HG02981 (cell line): ENCODE results near the gene PTPRM.

Source experiments
- ATAC-seq: cut with Tn5 transposase; IDR thresholded peaks from one replicate; pipeline ENCODE4 v1.9.1; 2021; ENCODE audit warnings: mild to moderate bottlenecking, moderate library complexity; ENCODE audit not compliant: unreplicated experiment

The PTPRM gene

DNA sequence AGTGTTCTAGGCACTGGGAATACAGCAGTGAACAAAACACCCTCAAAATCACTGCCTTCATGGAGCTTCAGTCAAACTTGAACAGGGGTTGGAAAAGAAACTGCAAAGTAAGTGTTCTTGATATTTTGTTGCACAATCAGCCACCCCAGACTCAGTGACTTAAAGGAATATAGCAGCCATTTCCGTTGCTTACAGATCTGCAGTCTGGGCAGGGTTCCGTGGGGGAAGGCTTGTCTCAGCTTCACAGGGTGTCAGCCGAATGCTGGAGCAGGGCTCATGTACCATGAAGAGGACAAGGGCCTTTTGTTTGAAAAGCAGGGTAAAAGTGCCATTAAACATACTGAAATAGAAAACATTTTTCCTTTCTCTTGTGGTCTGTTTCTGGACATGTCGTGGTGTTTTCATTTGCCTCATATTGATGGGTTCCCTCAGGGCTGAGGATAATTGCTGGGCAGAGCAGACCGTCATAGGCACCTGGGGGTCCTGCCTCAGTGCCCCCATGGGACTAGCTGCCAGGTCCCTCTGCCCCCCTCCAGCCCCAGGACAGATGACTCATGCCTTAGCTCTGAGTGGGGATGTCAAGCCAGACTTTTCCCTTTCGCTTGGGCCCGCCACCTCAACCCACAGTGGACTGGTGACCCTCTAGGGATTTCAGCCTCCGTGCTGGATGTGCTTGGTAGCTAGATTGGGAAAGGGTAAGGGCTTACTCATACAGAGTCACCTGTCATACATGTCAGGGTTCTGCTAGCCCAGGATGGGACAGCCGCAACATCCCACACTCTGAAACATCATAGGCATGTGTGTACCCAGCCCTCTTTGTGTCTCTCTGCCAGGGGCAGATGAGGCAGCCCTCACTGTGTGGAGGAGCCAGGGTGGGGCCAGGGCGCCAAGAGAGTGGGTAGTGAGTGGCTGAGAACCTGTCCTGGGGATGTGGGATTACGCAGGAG lies 96.5 kb downstream of the PTPRM start:
- no peak for ATAC-seq

DNA sequence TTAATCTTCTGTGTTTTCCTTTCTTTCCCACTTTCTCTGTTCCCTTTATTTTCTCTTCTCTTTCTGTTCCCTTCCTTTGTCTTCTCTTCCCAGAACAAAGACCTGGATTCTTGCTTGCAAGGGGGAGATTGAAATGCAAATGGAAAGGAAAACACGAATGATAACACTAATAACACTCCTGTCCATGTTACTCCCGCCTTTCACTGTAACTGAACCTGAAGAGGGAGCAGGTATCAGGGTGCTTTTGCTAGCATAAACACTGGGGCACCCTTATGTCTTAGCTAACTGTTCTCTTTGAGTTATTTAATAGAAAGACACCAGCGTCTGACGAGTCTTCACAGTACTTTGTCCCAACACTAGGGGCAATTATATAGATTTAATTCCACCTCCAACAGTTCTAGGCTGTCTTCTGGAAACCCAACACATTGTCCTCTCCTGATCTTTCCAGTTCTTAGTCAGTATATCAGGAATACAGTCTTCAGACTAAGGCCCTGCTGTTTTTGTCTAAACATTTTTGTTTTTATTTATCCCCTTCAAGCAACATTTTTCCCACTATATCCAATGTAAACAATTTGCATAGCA lies 99.2 kb downstream of the PTPRM start:
- ATAC-seq = no peak

DNA sequence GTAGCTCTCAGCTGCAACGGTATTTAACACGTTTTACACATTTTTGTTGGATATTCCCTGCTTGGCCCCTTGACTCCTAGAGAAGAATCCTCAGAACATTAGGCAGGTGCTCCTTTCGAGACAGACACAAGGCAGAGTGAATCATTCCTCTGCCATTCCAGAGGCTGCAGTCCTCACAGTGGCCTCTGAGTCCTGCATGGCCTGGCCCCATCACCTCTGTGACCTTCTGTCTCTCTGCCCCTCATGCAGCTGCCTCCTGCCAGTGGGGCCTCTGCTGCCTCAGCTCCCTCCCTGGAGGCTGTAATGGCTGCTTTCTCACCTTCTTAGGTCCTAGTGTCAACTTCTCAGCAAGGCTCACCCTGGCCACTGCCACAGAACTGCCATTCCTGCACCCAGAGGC lies 101.3 kb downstream of the PTPRM start:
- no peak for ATAC-seq

DNA sequence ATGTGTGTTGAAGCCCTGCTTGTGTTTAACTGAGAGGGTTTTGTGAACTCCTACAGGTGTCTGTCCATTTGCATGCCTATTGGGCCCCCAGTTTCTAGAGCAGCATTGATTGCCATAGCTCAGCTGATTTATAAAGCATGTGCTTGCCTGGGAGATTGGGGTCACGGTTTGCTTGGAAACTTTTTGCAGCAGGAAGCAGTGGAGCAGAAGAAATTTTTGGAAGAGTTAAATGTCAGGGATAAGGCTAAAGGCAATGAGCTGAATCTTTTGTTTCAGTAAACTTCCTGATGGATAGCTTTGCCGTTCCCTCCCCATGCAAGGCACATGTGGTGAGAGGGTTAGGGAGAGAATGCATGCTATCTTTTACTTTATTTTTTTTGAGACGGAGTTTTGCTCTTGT lies 102.2 kb downstream of the PTPRM start:
- no peak for ATAC-seq

DNA sequence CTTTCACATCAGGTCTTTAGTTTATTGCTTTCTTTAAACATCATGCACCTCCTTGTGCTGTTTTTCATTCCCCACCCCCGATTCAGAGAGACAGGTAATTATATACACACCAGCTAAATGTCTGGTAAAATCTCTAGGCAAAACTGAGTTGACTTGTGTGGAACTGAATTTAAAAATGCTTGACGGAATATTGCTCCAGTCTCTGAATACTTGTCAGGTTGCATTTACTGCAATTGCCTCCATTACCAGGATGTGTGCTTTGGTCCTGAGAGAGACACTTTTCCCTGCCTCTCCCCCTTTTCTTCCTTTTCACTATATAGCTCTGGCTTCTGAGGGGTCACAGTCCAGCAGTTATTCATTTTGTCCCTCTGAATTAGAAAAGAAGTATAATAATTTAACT lies 104.0 kb downstream of the PTPRM start:
- no peak for ATAC-seq

DNA sequence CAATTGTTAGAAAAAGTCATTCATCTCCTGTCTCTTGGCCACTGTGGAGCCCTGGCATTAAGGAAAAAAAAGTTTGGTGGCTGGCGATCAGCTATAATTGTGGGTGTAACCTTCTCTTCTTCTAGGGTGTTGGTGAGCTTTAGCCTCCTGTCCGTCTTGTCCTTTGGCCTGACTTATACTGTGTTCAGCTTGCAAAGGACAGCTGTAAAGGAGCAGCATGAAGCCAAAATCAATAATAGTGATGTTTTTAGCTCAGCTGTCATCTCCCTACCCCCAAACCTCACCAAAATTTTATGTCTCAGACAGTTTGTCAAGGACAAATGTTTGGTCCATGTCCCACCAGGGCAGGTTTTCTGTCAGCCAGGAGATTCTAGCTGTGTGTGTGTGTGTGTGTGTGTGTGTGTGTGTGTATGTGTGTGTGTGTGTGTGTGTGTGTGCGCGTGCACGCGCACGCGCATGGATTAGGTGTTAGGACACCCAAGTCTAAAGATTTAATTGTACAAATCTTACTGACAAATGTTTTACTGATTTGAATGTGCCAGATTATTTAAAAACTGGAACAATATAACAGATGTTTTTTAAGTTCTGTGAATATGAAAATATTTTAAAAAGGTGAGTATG lies 109.2 kb downstream of the PTPRM start:
- ATAC-seq = no peak

DNA sequence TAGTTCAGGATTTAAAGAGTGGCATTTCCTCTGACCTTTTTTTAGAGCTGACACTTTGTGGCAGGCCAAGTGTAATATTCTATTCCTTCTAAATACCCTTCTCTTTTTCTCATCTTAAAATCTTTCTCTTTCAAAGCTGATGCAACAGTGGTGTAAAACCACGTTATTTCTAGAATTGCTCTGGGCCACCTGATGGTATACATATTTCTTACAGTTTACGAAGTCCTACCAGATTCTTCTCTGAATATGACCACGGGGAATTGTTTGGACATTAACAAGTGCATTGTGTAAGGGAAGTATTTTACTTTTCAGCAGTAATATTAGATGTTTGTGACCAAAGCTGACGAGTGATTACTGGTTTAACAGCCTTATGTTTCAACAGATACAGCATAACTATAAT lies 109.9 kb downstream of the PTPRM start:
- no peak for ATAC-seq

DNA sequence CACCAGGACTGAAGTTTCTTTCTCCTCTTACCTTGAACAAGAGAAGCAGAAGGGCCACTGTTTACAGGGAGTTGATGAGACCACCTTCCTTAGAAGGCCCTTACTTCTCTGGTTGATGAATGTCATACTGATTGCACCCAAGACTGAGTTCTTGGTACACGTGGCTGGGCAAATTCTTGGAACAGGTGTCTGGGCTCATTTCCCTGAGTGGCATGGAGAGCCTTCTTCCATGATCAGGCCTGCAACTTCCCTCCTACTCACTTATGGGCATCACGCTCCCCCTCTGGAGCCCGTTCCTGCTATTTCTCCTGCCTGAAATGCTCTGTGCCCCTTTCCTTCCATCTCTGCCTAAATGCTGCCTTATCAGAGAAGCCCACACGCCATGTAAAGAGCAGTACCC lies 110.3 kb downstream of the PTPRM start:
- no peak for ATAC-seq

DNA sequence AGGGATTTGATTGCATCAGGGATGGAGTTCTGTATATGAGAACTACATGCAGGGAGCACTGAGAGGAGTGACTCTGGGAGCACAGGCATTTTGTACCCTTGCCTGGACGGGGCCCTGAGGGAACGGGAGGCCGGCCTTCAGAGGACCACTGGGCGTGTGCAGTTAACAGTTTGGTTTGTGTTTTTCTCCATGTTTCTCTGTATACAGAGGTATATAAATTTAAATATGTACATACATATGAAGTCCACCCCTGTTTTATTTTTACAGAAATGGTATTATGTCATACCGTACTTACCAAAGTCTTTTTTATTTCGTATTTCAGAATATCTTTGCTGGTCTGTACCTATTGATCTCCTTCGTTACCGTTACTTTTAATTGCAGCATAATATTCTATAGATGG lies 111.3 kb downstream of the PTPRM start:
- ATAC-seq = no peak

DNA sequence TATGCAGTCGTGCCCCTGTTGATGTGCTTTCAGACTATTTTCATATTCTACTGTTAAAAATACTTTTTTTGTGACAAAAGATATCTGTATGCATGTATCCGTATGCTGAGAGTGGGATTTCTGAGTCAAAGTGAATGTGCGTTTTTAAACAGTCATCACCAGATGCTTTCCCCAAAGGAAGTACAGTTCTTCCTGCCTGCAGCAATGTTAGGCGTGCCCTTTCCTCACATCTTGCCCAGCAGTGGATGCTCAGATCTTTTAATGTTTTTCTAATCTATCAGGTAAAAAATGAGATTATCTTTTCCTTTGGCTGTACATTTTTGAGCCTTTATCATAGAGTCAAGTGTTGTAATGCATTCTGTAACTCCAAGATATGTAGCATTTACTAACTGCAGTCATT lies 111.7 kb downstream of the PTPRM start:
- no peak for ATAC-seq

DNA sequence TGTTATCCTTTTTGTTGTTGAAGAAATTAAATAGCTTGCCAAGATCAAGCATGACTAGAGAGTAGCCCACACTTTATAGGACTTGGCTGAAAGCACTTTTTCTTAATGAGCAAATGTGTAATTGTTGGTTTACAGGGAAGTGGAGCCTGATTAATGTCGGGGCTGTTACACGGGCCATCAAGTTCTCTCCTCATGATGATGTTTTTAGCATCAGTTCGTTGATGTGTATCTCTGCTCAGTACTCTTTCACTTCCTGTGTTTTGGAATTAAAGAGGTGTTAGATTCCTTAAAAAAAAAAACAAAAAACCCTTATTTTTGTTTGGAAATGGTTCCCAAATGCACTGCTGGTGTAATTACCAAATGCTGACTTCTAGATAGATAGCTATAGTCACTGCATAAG lies 114.2 kb downstream of the PTPRM start:
- ATAC-seq = no peak

DNA sequence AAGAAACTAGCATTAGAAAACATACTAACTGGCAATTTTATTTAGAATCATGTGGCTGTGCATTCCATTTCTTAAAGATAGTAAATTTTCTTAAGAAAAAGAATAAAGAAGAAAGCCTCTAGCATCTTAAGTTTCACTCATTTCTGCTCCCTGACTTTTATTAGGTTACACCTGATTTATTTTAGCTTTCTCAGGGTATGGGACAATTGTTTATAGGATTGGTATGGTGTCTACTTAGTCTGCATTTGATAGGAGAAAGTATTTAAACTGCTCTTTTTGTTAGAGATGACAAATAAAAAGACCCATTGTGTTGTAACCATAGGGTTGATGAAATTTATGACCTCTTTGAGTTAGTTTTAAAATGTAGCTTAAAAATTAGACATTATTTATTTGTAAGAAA lies 115.2 kb downstream of the PTPRM start:
- no peak for ATAC-seq

DNA sequence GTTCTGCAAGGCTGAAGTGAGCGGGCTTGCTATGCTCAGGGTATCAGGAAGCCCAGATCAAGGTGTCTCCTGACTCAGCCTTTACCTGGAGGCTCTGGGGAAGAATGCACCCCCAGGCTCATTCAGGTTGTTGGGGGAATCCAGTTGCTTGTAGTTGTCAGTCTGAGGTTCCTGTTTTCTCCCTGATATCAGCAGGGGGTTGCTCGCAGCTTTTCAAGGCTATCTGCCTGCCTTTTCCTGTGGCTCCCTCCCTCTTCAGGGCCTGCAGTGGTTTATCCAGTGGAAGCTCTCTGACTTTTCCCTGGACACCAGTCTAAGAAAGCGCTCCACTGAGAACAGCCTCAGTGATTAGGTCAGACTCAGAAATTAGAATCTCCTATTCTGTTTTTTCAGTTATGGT lies 116.6 kb downstream of the PTPRM start:
- ATAC-seq = no peak

DNA sequence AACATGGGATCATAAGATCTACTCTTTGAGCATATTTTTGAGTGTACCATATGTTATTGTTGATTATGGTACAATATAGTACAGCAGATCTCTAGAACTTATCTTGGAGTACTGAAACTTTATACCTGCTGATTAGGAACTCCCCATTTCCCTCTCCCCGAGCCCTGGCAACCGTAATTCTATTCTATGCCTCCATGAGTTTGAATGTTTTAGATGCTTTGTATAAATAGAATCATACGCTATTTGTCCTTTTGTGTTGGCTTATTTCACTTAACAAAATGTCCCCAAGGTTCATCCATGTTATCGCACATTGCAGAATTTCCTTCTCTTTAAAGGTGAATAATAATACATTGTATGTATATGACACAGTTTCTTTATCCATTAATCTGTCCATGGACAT lies 117.2 kb downstream of the PTPRM start:
- no peak for ATAC-seq

DNA sequence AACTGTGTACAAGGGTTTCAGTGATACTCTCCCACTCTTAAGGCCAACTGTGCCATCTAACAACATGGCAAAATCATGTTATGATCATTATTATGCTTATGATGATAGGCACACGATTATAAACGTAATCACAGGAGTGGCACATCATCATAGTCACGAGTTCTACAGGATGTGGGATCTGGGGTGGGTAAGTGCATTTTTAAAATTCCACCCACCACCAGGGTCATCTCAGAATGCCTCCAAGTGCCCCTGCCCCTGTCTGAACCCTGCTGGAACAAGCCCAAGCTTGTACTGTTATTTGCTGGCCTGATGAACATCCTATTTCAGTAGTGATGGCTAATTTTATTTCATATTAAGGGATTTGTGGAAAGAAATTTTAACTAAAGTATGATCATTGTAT lies 117.8 kb downstream of the PTPRM start:
- ATAC-seq = no peak

DNA sequence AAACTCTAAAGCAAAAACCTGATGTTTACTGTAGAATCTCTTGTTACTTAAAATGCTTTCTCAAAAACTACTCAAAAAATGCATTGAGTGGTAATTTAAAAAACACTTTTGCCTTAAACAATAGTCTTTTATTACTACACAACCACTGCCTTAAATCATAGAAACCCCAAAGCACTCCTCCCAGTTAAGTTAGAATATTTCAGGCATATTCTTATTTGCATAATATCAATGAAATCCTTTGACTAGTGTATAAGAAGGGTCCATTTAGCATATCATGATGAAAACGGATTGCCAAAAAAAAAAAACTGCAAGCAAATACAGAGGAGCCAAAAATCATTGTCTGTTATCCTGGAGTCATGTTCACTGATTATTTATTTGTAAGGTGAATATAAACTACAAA lies 119.2 kb downstream of the PTPRM start:
- ATAC-seq = no peak

DNA sequence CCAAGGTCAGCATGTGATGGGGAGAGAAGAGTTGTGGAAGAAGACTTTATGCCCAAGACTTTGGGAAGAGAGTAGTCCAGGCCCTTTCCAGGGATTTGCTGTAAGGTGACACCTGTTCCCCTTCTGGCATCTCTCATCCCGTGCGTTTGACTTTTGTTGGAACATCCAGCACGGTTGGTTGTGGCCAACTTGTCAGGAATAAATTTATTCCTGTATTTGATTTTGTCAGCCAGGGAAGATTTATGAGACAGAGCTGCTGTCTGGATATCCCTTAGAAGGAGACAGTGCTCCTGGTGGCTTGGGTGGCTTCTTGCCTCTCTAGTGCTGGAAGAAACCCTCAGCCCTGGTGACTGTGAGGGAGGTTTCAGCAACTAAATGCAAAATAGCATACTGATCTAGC lies 121.5 kb downstream of the PTPRM start:
- no peak for ATAC-seq

DNA sequence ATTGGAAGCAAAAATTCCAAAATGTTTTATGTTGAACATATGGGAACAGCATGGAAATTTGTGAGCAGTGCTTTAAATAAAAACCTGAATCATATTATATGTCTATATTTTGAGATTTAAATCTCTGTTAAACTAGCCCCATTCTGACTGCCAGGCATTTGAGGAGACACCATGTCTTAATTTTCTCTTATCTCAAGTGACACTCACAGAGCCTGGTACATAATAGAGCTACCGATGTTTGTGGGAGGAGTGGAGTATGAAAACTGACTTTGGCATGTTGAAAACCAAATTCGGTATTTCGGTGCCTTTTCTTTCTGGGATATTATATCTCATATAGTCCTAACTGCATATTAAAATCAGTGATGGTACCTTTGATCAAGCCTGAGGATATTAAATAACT lies 124.1 kb downstream of the PTPRM start:
- ATAC-seq = no peak

DNA sequence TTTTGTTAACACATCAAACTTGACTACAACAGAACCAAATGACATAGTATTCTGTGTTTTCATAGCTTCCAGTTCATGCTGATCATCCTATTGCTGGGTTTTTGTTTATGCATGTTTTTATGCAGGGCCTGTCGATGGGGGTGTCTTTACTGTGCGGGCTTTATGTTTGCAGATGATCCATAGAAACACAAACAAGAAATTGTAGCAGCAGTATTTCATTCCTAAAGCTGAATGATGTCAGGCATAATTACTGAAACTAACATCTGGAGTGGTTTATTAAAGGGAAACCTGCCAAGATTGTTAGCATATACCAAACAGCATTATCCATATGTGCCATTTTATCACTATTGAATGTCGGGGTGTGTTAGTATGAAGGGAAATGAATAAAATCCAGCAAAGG lies 129.7 kb downstream of the PTPRM start:
- ATAC-seq = no peak

DNA sequence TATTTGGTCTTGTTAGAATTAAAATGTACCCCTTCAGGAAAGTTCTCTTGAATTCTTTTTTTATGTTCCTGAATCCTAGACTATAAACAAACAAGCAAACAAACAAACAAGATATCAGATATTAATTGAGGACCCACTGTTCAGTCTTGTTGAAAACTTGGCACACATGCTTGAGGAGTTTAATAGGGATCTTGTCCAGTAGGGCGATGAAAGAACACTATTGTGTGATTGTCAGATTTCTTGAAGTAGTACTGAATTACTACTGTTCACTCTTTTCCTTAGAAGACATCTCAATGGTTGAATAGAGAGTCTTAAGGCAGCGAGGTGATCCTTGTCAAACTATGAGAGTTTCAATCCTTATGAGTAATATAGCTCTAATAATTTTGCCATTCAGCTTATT lies 130.2 kb downstream of the PTPRM start:
- no peak for ATAC-seq

DNA sequence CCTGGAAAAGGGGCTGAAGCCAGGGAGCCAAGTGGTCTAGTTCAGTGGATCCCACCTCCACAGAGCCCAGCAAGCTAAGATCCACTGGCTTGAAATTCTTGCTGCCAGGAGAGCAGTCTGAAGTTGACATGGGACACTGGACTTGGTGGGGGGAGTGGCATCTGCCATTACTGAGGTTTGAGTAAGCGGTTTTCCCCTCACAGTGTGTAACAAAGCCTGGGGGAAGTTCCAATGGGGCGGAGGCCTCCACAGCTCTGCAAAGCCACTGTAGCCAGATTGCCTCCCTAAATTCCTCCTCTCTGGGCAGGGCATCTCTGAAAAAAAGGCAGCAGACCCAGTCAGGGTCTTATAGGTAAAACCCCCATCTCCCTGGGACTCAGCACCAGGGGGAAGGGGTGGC lies 144.4 kb downstream of the PTPRM start:
- no peak for ATAC-seq

DNA sequence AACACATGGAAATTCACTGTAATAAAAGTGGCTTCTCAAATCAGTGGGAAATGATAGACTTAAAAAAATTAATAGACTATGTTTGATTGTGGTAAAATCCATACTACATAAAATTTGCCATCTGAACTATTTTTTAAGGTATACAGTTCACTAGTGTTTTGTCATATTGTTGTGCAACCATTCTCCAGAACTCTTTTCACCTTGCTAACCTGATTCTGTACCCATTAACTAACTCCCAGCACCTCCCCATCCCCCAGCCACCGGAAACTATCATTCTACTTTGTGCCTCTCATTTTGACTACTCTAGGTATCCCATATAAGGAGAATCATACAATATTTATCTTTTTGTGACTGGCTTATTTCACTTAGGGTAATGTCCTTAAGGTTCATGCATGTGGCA lies 153.3 kb downstream of the PTPRM start:
- no peak for ATAC-seq
